GM12878 (cell line): ENCODE data around the gene COIL. TPM values are rescaled to one million over a fixed set of nuclear protein-coding genes. Genes with fewer than 3 reads are reported as not detected.

ENCODE experiments used
- BHLHE40 ChIP-seq, 2 experiments: fragments of 450-650 bp in 1 of 2; IDR thresholded peaks; 2 replicates each; pipeline ENCODE4 v1.6.1; 2011 to 2017; ENCODE audit warnings: low read depth in 2 of 2, borderline replicate concordance in 1 of 2, improper control_type of control experiment in 1 of 2, low read length in 1 of 2, mild to moderate bottlenecking in 1 of 2
- CBX5 ChIP-seq: sonication (generic); IDR thresholded peaks from 2 replicates; pipeline ENCODE4 v1.6.1; 2016; ENCODE audit warnings: low read depth, moderate library complexity, mild to moderate bottlenecking, inconsistent platforms
- DPF2 ChIP-seq: fragments of 450-650 bp; IDR thresholded peaks from 2 replicates; pipeline ENCODE4 v1.6.1; 2017; ENCODE audit warnings: mild to moderate bottlenecking
- GATAD2B ChIP-seq: fragments of 450-650 bp; conservative IDR thresholded peaks from 2 replicates; pipeline ENCODE4 v1.6.1; 2017; ENCODE audit warnings: low read depth, mild to moderate bottlenecking, moderate library complexity
- HCFC1 ChIP-seq: fragments of 150-350 bp; IDR thresholded peaks from 2 replicates; pipeline ENCODE4 v1.6.1; 2014; ENCODE audit warnings: low read length
- HDAC2 ChIP-seq: fragments of 200-600 bp; sonication (generic); IDR thresholded peaks from 2 replicates; pipeline ENCODE4 v1.6.1; 2017
- IKZF1 ChIP-seq: fragments of 450-650 bp; conservative IDR thresholded peaks from 2 replicates; pipeline ENCODE4 v1.6.1; 2017; ENCODE audit warnings: antibody characterized with exemption, mild to moderate bottlenecking
- MEF2A ChIP-seq: IDR thresholded peaks from 2 replicates; pipeline ENCODE4 v1.6.1; 2011; ENCODE audit warnings: low read depth, mild to moderate bottlenecking, low read length, moderate library complexity; ENCODE audit not compliant: insufficient read depth
- NFIC ChIP-seq: IDR thresholded peaks from 2 replicates; pipeline ENCODE4 v1.6.1; 2012; ENCODE audit warnings: low read depth, mild to moderate bottlenecking, inconsistent platforms, low read length, moderate library complexity
- RCOR1 ChIP-seq: conservative IDR thresholded peaks from 2 replicates; pipeline ENCODE4 v1.6.1; 2012; ENCODE audit warnings: low read depth, low read length, improper control_type of control experiment
- SIN3A ChIP-seq: IDR thresholded peaks from 2 replicates; pipeline ENCODE4 v1.6.1; 2012; ENCODE audit warnings: low read depth, low read length, improper control_type of control experiment
- SP1 ChIP-seq: IDR thresholded peaks from one replicate; pipeline ENCODE4 v1.6.1; 2011; ENCODE audit warnings: low read depth, low read length
- TAF1 ChIP-seq: IDR thresholded peaks from 2 replicates; pipeline ENCODE4 v1.6.1; 2011; ENCODE audit warnings: mild to moderate bottlenecking, low read depth, low read length, borderline replicate concordance
- TCF7 ChIP-seq: IDR thresholded peaks from 2 replicates; pipeline ENCODE4 v1.6.1; 2014; ENCODE audit warnings: antibody characterized with exemption, borderline replicate concordance
- YBX1 ChIP-seq: fragments of 450-650 bp; IDR thresholded peaks from 2 replicates; pipeline ENCODE4 v1.6.1; 2016; ENCODE audit warnings: antibody characterized with exemption
- ZBED1 ChIP-seq: IDR thresholded peaks from 2 replicates; pipeline ENCODE4 v1.6.1; 2016; ENCODE audit warnings: borderline replicate concordance
- polyA plus RNA-seq, 11 experiments: library from polyadenylated mRNA; depleted of rRNA in 4 of 11; unstranded in 6 of 11; stranded (reverse) in 5 of 11; fragments of >200 nt; fragmentation: Nextera tagmentation in 4 of 11; fragmentation: Illumina TruSeq in 1 of 11; extraction: Ambion mirVana in 4 of 11; extraction: Trizol in 1 of 11; gene quantifications; 1 replicate in 1 of 11; 2 replicates in 10 of 11; pipeline versions ENCODE4 v1.2.1 to v1.2.3, GENCODE V29; 2011 to 2016; ENCODE audit warnings: inconsistent platforms in 2 of 11, missing spikeins in 2 of 11, low read depth in 1 of 11
- total RNA-seq, 4 experiments: library from RNA; depleted of rRNA in 3 of 4; stranded (reverse); fragments of >200 nt in 3 of 4; fragmentation: Illumina TruSeq in 1 of 4; extraction: Trizol in 1 of 4; gene quantifications; 2 replicates each; pipeline versions ENCODE4 v1.2.1 to v1.2.3, GENCODE V29; 2013 to 2021
- TF ChIP-seq, protein P1 (sequence below): fragments of 450-650 bp; IDR thresholded peaks from 2 replicates; pipeline ENCODE4 v1.6.1; 2016; ENCODE audit warnings: mild to moderate bottlenecking, moderate library complexity, borderline replicate concordance
- TF ChIP-seq, protein P2 (sequence below): fragments of 450-650 bp; IDR thresholded peaks from 2 replicates; pipeline ENCODE4 v1.6.1; 2017; ENCODE audit warnings: mild to moderate bottlenecking
- TF ChIP-seq, protein P3 (sequence below): IDR thresholded peaks from 2 replicates; pipeline ENCODE4 v1.6.1; 2011; ENCODE audit warnings: mild to moderate bottlenecking, low read depth, low read length, moderate library complexity; ENCODE audit not compliant: insufficient replicate concordance
- TF ChIP-seq, protein P4 (sequence below): IDR thresholded peaks from 2 replicates; pipeline ENCODE4 v1.6.1; 2011; ENCODE audit warnings: low read depth, low read length, improper control_type of control experiment, borderline replicate concordance

COIL gene
- total and polyA plus RNA-seq, 10 of the 15 experiments (the other 5 are each of a cell fraction or from before 2014, with no cell fraction given): 13.7 to 24.3 (median 17.4) TPM

DNA sequence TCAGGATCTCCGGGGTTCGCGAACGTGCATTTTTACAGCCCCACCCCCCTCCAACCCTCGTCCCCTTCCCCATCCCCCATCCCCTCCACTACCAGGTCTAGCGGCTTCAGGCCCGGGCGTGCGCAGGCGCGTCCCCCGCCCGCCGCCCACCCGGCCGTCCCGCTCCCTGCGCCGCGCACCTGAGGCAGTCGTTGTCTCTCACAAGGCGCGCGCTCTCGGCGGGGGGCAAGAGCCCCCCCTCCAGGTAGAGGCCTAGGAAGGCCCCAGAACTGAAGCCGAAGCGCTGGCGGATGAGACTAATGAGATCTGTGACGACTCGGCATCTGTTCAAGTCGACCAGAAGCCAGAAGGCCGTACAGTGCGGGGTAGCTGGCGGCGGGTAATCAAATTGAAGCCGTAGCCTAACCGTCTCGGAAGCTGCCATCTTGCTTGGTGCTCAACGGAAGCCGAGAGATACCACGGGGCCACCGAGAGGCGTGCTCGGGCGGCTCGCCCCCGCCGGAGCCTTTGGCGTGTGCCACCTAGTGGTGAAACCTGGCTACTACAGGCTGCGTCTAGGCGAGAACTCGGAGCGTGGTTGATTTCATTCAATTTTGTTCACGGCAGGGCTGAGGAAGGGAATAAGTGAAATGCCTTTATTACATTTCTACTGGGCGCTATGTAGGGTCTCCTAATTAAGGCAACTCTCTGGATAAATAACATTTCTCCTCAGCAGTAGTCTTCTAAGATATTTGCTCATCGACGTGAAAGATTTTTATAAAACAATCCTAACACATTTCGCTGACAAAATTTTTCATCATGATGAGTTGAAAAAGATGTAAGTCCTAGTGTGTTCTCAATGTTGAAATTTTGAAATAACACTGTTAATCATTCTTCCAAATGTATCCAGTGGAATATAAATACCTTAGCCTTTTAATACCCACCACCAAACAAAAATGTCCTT, at the start of gene COIL (continued):
- TF ChIP-seq, protein P1, sequence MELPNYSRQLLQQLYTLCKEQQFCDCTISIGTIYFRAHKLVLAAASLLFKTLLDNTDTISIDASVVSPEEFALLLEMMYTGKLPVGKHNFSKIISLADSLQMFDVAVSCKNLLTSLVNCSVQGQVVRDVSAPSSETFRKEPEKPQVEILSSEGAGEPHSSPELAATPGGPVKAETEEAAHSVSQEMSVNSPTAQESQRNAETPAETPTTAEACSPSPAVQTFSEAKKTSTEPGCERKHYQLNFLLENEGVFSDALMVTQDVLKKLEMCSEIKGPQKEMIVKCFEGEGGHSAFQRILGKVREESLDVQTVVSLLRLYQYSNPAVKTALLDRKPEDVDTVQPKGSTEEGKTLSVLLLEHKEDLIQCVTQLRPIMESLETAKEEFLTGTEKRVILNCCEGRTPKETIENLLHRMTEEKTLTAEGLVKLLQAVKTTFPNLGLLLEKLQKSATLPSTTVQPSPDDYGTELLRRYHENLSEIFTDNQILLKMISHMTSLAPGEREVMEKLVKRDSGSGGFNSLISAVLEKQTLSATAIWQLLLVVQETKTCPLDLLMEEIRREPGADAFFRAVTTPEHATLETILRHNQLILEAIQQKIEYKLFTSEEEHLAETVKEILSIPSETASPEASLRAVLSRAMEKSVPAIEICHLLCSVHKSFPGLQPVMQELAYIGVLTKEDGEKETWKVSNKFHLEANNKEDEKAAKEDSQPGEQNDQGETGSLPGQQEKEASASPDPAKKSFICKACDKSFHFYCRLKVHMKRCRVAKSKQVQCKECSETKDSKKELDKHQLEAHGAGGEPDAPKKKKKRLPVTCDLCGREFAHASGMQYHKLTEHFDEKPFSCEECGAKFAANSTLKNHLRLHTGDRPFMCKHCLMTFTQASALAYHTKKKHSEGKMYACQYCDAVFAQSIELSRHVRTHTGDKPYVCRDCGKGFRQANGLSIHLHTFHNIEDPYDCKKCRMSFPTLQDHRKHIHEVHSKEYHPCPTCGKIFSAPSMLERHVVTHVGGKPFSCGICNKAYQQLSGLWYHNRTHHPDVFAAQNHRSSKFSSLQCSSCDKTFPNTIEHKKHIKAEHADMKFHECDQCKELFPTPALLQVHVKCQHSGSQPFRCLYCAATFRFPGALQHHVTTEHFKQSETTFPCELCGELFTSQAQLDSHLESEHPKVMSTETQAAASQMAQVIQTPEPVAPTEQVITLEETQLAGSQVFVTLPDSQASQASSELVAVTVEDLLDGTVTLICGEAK: no peak
- TF ChIP-seq TCF7: no peak
- TF ChIP-seq NFIC: no peak
- TF ChIP-seq, protein P2, sequence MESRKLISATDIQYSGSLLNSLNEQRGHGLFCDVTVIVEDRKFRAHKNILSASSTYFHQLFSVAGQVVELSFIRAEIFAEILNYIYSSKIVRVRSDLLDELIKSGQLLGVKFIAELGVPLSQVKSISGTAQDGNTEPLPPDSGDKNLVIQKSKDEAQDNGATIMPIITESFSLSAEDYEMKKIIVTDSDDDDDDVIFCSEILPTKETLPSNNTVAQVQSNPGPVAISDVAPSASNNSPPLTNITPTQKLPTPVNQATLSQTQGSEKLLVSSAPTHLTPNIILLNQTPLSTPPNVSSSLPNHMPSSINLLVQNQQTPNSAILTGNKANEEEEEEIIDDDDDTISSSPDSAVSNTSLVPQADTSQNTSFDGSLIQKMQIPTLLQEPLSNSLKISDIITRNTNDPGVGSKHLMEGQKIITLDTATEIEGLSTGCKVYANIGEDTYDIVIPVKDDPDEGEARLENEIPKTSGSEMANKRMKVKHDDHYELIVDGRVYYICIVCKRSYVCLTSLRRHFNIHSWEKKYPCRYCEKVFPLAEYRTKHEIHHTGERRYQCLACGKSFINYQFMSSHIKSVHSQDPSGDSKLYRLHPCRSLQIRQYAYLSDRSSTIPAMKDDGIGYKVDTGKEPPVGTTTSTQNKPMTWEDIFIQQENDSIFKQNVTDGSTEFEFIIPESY: no peak
- TF ChIP-seq TAF1: peak; percentile 84
- no peak; the same call in 1 of the 2 replicates for TF ChIP-seq SIN3A
- TF ChIP-seq, protein P3, sequence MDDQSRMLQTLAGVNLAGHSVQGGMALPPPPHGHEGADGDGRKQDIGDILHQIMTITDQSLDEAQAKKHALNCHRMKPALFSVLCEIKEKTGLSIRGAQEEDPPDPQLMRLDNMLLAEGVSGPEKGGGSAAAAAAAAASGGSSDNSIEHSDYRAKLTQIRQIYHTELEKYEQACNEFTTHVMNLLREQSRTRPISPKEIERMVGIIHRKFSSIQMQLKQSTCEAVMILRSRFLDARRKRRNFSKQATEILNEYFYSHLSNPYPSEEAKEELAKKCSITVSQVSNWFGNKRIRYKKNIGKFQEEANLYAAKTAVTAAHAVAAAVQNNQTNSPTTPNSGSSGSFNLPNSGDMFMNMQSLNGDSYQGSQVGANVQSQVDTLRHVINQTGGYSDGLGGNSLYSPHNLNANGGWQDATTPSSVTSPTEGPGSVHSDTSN: no peak
- 0 out of 2 replicates have a peak, but pooled peaks have one; percentile 46 for TF ChIP-seq ZBED1
- TF ChIP-seq, protein P4, sequence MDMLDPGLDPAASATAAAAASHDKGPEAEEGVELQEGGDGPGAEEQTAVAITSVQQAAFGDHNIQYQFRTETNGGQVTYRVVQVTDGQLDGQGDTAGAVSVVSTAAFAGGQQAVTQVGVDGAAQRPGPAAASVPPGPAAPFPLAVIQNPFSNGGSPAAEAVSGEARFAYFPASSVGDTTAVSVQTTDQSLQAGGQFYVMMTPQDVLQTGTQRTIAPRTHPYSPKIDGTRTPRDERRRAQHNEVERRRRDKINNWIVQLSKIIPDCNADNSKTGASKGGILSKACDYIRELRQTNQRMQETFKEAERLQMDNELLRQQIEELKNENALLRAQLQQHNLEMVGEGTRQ: peak; percentile 14; the same call in 1 of the 2 replicates
- TF ChIP-seq RCOR1: 0 out of 2 replicates have a peak, but pooled peaks have one; percentile 25
- TF ChIP-seq YBX1: no peak
- TF ChIP-seq GATAD2B: peak; percentile 70
- peak; percentile 48 for TF ChIP-seq HCFC1
- 0 out of 2 replicates have a peak, but pooled peaks have one; percentile 33 for TF ChIP-seq MEF2A
- TF ChIP-seq BHLHE40 (IDR thresholded peaks at IDR 0.05; ENCODE audit: borderline replicate concordance in 1 of 2, low read depth in 2 of 2, low read length in 1 of 2): peak; percentile 79 to 90
- TF ChIP-seq SP1: peak; percentile 47
- peak; percentile 68 for TF ChIP-seq IKZF1
- TF ChIP-seq DPF2: peak; percentile 76
- TF ChIP-seq CBX5: no peak
- no peak for TF ChIP-seq HDAC2
